HuH-7 (cell line): ENCODE data around the gene PXYLP1.

Source experiments
- DNase-seq: peaks from one replicate; pipeline ENCODE4 v3.0.0; 2011; ENCODE audit warnings: low spot score

Gene PXYLP1

GRCh38 chr3:141249041-141249440, 17.4 kb downstream of the PXYLP1 start:
- DNase-seq = no peak

- DNase-seq = no peak
These were observed 18.7 kb downstream of the PXYLP1 start for GRCh38 chr3:141250342-141250741.

- DNase-seq = no peak
These were observed 19.2 kb downstream of the PXYLP1 start for GRCh38 chr3:141250828-141251227.

GRCh38 chr3:141253326-141253725, 21.7 kb downstream of the PXYLP1 start:
- no peak for DNase-seq

GRCh38 chr3:141253811-141254210, 22.2 kb downstream of the PXYLP1 start:
- DNase-seq = no peak

- no peak for DNase-seq
These were observed 23.7 kb downstream of the PXYLP1 start for GRCh38 chr3:141255137-141255845.

GRCh38 chr3:141255846-141256261, 24.2 kb downstream of the PXYLP1 start:
- DNase-seq = peak; percentile 32

- no peak for DNase-seq
These were observed 25.2 kb downstream of the PXYLP1 start for GRCh38 chr3:141256820-141257219.

- DNase-seq = no peak
These were observed 26.3 kb downstream of the PXYLP1 start for GRCh38 chr3:141257961-141258360.

- DNase-seq = no peak
These were observed 27.3 kb downstream of the PXYLP1 start for GRCh38 chr3:141258973-141259372.

- no peak for DNase-seq
These were observed 28.4 kb downstream of the PXYLP1 start for GRCh38 chr3:141259821-141260629.

- DNase-seq = no peak
These were observed 29.0 kb downstream of the PXYLP1 start for GRCh38 chr3:141260630-141260927.

- no peak for DNase-seq
These were observed 30.1 kb downstream of the PXYLP1 start for GRCh38 chr3:141261472-141262307.

- no peak for DNase-seq
These were observed 30.7 kb downstream of the PXYLP1 start for GRCh38 chr3:141262308-141262705.

GRCh38 chr3:141266186-141266585, 34.6 kb downstream of the PXYLP1 start:
- no peak for DNase-seq

GRCh38 chr3:141266797-141267555, 35.4 kb downstream of the PXYLP1 start:
- DNase-seq = no peak

- no peak for DNase-seq
These were observed 36.0 kb downstream of the PXYLP1 start for GRCh38 chr3:141267629-141268028.

GRCh38 chr3:141268306-141268705, 36.7 kb downstream of the PXYLP1 start:
- no peak for DNase-seq

GRCh38 chr3:141268791-141269190, 37.2 kb downstream of the PXYLP1 start:
- no peak for DNase-seq

GRCh38 chr3:141269961-141270360, 38.3 kb downstream of the PXYLP1 start:
- DNase-seq = no peak

GRCh38 chr3:141271279-141272030, 39.8 kb downstream of the PXYLP1 start:
- peak; percentile 14 for DNase-seq
